ENCODE measurements around the gene EPAS1.
A peak's percentile ranks its signal among the peaks of the same experiment; 100 is the strongest.

Gene EPAS1

GRCh38 chr2:46360303-46360702 lies 63.1 kb downstream of the EPAS1 start:
- no peak for DNase-seq (ENCODE audit: low read depth)
- TF ChIP-seq CTCF (IDR thresholded peaks at IDR 0.05; ENCODE audit: control insufficient read depth, extremely low read depth, insufficient read depth): no peak
- no peak overlapping the region for H3K4me3 ChIP-seq (ENCODE audit: low read depth, low read length)

GRCh38 chr2:46361920-46362666 lies 64.9 kb downstream of the EPAS1 start:
- TF ChIP-seq CTCF (IDR thresholded peaks at IDR 0.05; ENCODE audit: control insufficient read depth, extremely low read depth, insufficient read depth): no peak
- DNase-seq (ENCODE audit: low read depth): no peak
- no peak overlapping the region for H3K4me3 ChIP-seq (ENCODE audit: low read depth, low read length)

- no peak for TF ChIP-seq CTCF (IDR thresholded peaks at IDR 0.05; ENCODE audit: control insufficient read depth, extremely low read depth, insufficient read depth)
Observed at GRCh38 chr2:46362667-46363012, 65.4 kb downstream of the EPAS1 start.

GRCh38 chr2:46363535-46364170 lies 66.4 kb downstream of the EPAS1 start:
- TF ChIP-seq CTCF (IDR thresholded peaks at IDR 0.05; ENCODE audit: control insufficient read depth, extremely low read depth, insufficient read depth): no peak
- no peak for DNase-seq (ENCODE audit: low read depth)
- H3K4me3 ChIP-seq (ENCODE audit: low read depth, low read length): no peak overlapping the region

More at GRCh38 chr2:46362667-46363012, 65.4 kb downstream of the EPAS1 start:
- no peak overlapping the region for H3K4me3 ChIP-seq (ENCODE audit: low read depth, low read length)
- DNase-seq (ENCODE audit: low read depth): no peak

- DNase-seq (ENCODE audit: low read depth): no peak
Observed at GRCh38 chr2:46364797-46365457, 67.7 kb downstream of the EPAS1 start.

More at GRCh38 chr2:46364797-46365457, 67.7 kb downstream of the EPAS1 start:
- no peak overlapping the region for H3K4me3 ChIP-seq (ENCODE audit: low read depth, low read length)
- peak; percentile 58 for TF ChIP-seq CTCF (IDR thresholded peaks at IDR 0.05; ENCODE audit: control insufficient read depth, extremely low read depth, insufficient read depth)
